ENCODE measurements around the gene FSTL4. TPM values are rescaled to one million over a fixed set of nuclear protein-coding genes. Genes with fewer than 3 reads are reported as not detected.

Gene FSTL4
- total and polyA plus RNA-seq, 2 of the 4 experiments (the other 2 are of a cell fraction), result 0.18 TPM; not detected in 1

DNA sequence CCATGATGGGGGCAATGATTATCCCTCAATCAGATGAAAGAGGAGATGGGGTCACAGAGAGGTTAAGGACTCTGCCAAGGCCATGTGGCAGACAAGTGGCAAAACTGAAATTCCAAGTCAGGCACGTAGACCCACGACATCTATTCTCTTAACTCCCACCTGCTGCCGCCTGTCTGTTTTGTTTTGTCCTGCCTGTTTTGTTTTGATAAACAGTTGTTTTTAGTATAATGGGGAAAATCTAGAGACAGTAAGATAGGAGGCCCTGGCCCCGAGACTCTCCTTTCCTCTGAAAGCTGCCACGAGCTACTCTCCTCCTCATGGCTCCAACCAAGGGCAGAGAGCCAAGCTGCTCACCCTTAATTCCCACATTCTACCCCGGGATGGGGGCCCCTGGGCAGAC, 4.9 kb downstream of the FSTL4 start:
- no peak overlapping the region for H3K23ac ChIP-seq (ENCODE audit: low read depth, low read length)
- H2BK5ac ChIP-seq (ENCODE audit: low read depth, low read length, poor library complexity, severe bottlenecking), result no peak overlapping the region
- H2AFZ ChIP-seq (replicated peaks; ENCODE audit: low read length, poor library complexity), result no peak overlapping the region
- no peak overlapping the region for H2BK15ac ChIP-seq (ENCODE audit: low read depth, low read length)
- H2AK9ac ChIP-seq (replicated peaks; ENCODE audit: low read depth, low read length, poor library complexity), result no peak overlapping the region
- DNase-seq, result no peak
- no peak overlapping the region for H3K14ac ChIP-seq (replicated peaks; ENCODE audit: low read depth, low read length)
- peaks cover 26% of the 10 kb centered on the region for H3K27me3 ChIP-seq (ENCODE audit: control insufficient read depth, insufficient read depth, low read length)
- H3K27ac ChIP-seq (ENCODE audit: insufficient read depth, low read length), result no peak overlapping the region
- dilution Hi-C loops (cut with HindIII; ENCODE audit: low sequenced_read_pairs, unreplicated experiment) (no loop called here), in situ Hi-C loops (cut with MboI; ENCODE audit: low sequenced_read_pairs) (no loop called here), intact Hi-C loops (cut with micrococcal nuclease) (no loop called here)
- H3K9ac ChIP-seq (ENCODE audit: low read depth, low read length), result no peak overlapping the region
- H2BK120ac ChIP-seq (ENCODE audit: low read depth, low read length), result no peak overlapping the region
- whole genome bisulfite sequencing, 2 experiments (ENCODE audit: extremely low coverage in 2 of 2, insufficient read length in 1 of 2), result no CpG with 5 or more reads among the region's 6 CpGs
- no peaks in the 10 kb centered on the region for H3K79me1 ChIP-seq (ENCODE audit: low read depth in 1 of 2, low read length in 2 of 2)
- H3K56ac ChIP-seq (ENCODE audit: extremely low read depth, insufficient read depth, low read length), result no peak overlapping the region
- no peaks in the 10 kb centered on the region for H3K9me3 ChIP-seq (ENCODE audit: control insufficient read depth, insufficient read depth, low read length)
- H3K4me1 ChIP-seq (ENCODE audit: control insufficient read depth, insufficient read depth, low read length), result peaks cover 3% of the 10 kb centered on the region; the same call in 1 of the 2 replicates
- ChIA-PET CTCF (no interaction called here), POLR2A (ENCODE audit: unreplicated experiment) (no interaction called here)
- no peak overlapping the region for H3K4me3 ChIP-seq (ENCODE audit: insufficient read depth, low read depth, low read length)
- no TSS peak for BruUV-seq (replicated peaks)
- TF ChIP-seq CEBPB (IDR thresholded peaks at IDR 0.05; ENCODE audit: low read depth, low read length), result no peak
- TF ChIP-seq FOS (IDR thresholded peaks at IDR 0.05; ENCODE audit: low read depth, low read length), result no peak
- TF ChIP-seq, protein P1, sequence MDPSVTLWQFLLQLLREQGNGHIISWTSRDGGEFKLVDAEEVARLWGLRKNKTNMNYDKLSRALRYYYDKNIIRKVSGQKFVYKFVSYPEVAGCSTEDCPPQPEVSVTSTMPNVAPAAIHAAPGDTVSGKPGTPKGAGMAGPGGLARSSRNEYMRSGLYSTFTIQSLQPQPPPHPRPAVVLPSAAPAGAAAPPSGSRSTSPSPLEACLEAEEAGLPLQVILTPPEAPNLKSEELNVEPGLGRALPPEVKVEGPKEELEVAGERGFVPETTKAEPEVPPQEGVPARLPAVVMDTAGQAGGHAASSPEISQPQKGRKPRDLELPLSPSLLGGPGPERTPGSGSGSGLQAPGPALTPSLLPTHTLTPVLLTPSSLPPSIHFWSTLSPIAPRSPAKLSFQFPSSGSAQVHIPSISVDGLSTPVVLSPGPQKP (IDR thresholded peaks at IDR 0.05; ENCODE audit: borderline replicate concordance, low read depth, low read length), result no peak
- no peak for TF ChIP-seq NFE2L2 (IDR thresholded peaks at IDR 0.05; ENCODE audit: low read depth, low read length)
- no peak for TF ChIP-seq POLR2A (IDR thresholded peaks at IDR 0.05; ENCODE audit: low read depth, low read length)
- TF ChIP-seq, protein P2, sequence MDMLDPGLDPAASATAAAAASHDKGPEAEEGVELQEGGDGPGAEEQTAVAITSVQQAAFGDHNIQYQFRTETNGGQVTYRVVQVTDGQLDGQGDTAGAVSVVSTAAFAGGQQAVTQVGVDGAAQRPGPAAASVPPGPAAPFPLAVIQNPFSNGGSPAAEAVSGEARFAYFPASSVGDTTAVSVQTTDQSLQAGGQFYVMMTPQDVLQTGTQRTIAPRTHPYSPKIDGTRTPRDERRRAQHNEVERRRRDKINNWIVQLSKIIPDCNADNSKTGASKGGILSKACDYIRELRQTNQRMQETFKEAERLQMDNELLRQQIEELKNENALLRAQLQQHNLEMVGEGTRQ (IDR thresholded peaks at IDR 0.05; ENCODE audit: low read depth, low read length), result no peak
- TF ChIP-seq MXI1 (IDR thresholded peaks at IDR 0.05; ENCODE audit: borderline replicate concordance, low read depth, low read length), result no peak
- TF ChIP-seq BHLHE40 (IDR thresholded peaks at IDR 0.05; ENCODE audit: low read depth, low read length), result no peak
- TF ChIP-seq SMC3 (IDR thresholded peaks at IDR 0.05; ENCODE audit: low read depth, low read length), result no peak
- TF ChIP-seq RAD21 (IDR thresholded peaks at IDR 0.05; ENCODE audit: low read length), result no peak
- TF ChIP-seq MAZ (IDR thresholded peaks at IDR 0.05; ENCODE audit: borderline replicate concordance, low read depth, low read length), result no peak
- no peak for TF ChIP-seq RFX5 (IDR thresholded peaks at IDR 0.05; ENCODE audit: low read depth, low read length)
- no peak for TF ChIP-seq CHD1 (IDR thresholded peaks at IDR 0.05; ENCODE audit: low read depth, low read length)
- TF ChIP-seq RCOR1 (IDR thresholded peaks at IDR 0.05; ENCODE audit: insufficient replicate concordance, low read length), result no peak
- TF ChIP-seq, protein P3, sequence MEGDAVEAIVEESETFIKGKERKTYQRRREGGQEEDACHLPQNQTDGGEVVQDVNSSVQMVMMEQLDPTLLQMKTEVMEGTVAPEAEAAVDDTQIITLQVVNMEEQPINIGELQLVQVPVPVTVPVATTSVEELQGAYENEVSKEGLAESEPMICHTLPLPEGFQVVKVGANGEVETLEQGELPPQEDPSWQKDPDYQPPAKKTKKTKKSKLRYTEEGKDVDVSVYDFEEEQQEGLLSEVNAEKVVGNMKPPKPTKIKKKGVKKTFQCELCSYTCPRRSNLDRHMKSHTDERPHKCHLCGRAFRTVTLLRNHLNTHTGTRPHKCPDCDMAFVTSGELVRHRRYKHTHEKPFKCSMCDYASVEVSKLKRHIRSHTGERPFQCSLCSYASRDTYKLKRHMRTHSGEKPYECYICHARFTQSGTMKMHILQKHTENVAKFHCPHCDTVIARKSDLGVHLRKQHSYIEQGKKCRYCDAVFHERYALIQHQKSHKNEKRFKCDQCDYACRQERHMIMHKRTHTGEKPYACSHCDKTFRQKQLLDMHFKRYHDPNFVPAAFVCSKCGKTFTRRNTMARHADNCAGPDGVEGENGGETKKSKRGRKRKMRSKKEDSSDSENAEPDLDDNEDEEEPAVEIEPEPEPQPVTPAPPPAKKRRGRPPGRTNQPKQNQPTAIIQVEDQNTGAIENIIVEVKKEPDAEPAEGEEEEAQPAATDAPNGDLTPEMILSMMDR (conservative IDR thresholded peaks at IDR 0.05; ENCODE audit: low read depth, low read length), result no peak
- H3K4me2 ChIP-seq (ENCODE audit: low read depth, low read length), result no peak overlapping the region
- H3K4ac ChIP-seq (ENCODE audit: low read depth, low read length), result no peak overlapping the region
- H3K36me3 ChIP-seq (ENCODE audit: control insufficient read depth, insufficient read depth, low read length), result no peaks in the 10 kb centered on the region
- H4K8ac ChIP-seq (ENCODE audit: low read depth in 2 of 2, low read length in 2 of 2), result no peak overlapping the region
- H2AK5ac ChIP-seq (ENCODE audit: low read depth, low read length), result no peak overlapping the region
- H3K18ac ChIP-seq (ENCODE audit: low read depth, low read length), result no peak overlapping the region
- H4K5ac ChIP-seq (ENCODE audit: low read depth, low read length), result no peak overlapping the region
- no peaks in the 10 kb centered on the region for H3K9me1 ChIP-seq (ENCODE audit: insufficient read depth, low read length)
- H2BK20ac ChIP-seq (ENCODE audit: low read depth, low read length), result no peak overlapping the region
- no peak for ATAC-seq (ENCODE audit: low read depth)
- no peak overlapping the region for H4K91ac ChIP-seq (ENCODE audit: insufficient read depth, low read depth, low read length)
- no peaks in the 10 kb centered on the region for H4K20me1 ChIP-seq (ENCODE audit: insufficient read depth, low read length)

Measured in IMR-90 (cell line).